22Rv1 (cell line): ENCODE measurements around the gene TRPT1.

Experiments
- ZFX ChIP-seq: fragments of 450-650 bp; IDR thresholded peaks from 2 replicates; pipeline ENCODE4 v1.6.1; 2017; ENCODE audit warnings: antibody characterized with exemption, borderline replicate concordance
- TF ChIP-seq, protein P1 (sequence below): fragments of 450-650 bp; IDR thresholded peaks from 2 replicates; pipeline ENCODE4 v1.5.1; 2017; ENCODE audit warnings: mild to moderate bottlenecking

DNA sequence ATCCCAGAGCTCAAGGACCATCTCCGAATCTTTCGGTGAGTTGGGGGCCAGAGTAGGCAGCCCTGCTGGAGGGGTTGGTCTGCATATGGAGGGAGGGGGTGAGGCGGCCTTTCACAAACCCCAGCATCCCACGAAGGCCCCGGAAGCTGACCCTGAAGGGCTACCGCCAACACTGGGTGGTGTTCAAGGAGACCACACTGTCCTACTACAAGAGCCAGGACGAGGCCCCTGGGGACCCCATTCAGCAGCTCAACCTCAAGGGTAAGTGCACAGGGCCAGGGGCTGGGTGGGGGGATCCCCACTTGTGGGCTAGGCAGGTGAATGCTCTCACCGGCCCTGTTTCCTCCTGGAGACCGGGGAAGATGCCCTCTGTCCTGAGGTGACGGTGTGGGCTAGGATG is 6.2 kb downstream of the TRPT1 start:
- TF ChIP-seq, protein P1, sequence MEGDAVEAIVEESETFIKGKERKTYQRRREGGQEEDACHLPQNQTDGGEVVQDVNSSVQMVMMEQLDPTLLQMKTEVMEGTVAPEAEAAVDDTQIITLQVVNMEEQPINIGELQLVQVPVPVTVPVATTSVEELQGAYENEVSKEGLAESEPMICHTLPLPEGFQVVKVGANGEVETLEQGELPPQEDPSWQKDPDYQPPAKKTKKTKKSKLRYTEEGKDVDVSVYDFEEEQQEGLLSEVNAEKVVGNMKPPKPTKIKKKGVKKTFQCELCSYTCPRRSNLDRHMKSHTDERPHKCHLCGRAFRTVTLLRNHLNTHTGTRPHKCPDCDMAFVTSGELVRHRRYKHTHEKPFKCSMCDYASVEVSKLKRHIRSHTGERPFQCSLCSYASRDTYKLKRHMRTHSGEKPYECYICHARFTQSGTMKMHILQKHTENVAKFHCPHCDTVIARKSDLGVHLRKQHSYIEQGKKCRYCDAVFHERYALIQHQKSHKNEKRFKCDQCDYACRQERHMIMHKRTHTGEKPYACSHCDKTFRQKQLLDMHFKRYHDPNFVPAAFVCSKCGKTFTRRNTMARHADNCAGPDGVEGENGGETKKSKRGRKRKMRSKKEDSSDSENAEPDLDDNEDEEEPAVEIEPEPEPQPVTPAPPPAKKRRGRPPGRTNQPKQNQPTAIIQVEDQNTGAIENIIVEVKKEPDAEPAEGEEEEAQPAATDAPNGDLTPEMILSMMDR, result no peak
- TF ChIP-seq ZFX, result no peak
